ENCODE data around the gene NEK2.

DNA sequence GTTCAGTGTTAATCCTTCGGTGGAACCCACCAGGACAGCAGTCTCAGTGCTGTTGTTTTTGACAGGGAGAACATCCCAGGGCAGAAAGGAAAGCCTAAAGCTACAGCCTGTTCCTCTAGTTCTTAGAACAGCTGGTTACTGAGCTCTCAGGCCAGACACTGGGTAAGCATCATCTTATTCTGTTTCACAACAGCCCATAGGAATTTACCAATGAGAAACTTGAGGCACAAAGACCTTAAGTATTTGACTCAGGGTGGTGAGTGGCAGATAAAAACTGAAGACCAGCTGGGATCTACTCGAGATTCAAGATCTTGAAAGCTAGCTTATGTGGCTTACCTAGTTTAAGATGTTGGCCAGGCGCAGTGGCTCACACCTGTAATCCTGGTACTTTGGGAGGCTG is 9.4 kb upstream of the NEK2 start:
- TF ChIP-seq ZNF3 (CRISPR knock-in tag; IDR thresholded peaks at IDR 0.05) (no peak), GABPA (IDR thresholded peaks at IDR 0.05; ENCODE audit: low read depth, low read length) (no peak), GABPA (CRISPR knock-in tag; IDR thresholded peaks at IDR 0.05; ENCODE audit: low read depth) (no peak), POLR2A (IDR thresholded peaks at IDR 0.05; ENCODE audit: insufficient read depth in 1 of 2, low read depth in 2 of 2, low read length in 2 of 2) (no peak), ARNTL (CRISPR knock-in tag; IDR thresholded peaks at IDR 0.05) (no peak), FOXK2 (IDR thresholded peaks at IDR 0.05) (no peak), ZNF33A (CRISPR knock-in tag; IDR thresholded peaks at IDR 0.05; ENCODE audit: borderline replicate concordance) (no peak), PCBP2 (optimal IDR thresholded peaks at IDR 0.05; ENCODE audit: low read depth, low read length, poor library complexity, severe bottlenecking) (no peak)
- TF ChIP-seq, protein P1, sequence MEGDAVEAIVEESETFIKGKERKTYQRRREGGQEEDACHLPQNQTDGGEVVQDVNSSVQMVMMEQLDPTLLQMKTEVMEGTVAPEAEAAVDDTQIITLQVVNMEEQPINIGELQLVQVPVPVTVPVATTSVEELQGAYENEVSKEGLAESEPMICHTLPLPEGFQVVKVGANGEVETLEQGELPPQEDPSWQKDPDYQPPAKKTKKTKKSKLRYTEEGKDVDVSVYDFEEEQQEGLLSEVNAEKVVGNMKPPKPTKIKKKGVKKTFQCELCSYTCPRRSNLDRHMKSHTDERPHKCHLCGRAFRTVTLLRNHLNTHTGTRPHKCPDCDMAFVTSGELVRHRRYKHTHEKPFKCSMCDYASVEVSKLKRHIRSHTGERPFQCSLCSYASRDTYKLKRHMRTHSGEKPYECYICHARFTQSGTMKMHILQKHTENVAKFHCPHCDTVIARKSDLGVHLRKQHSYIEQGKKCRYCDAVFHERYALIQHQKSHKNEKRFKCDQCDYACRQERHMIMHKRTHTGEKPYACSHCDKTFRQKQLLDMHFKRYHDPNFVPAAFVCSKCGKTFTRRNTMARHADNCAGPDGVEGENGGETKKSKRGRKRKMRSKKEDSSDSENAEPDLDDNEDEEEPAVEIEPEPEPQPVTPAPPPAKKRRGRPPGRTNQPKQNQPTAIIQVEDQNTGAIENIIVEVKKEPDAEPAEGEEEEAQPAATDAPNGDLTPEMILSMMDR (CRISPR knock-in tag; IDR thresholded peaks at IDR 0.05), result no peak

All from HepG2 (cell line).